K562 (cell line): Measurements from ENCODE around the gene ATP5PB. TPM values are rescaled to one million over a fixed set of nuclear protein-coding genes. Genes with fewer than 3 reads are reported as not detected.

Experiments used
- ATAC-seq: fragments of 200-7000 bp; cut with Tn5 transposase; 3 replicates; pipeline ENCODE4 v1.9.1; 2020; ENCODE audit warnings: moderate library complexity
- BruUV-seq: library from RNA; stranded (reverse); fragments of 400-500 nt; replicated peaks from 2 replicates; lab custom pipeline; 2021; lab: Mats Ljungman, UMichigan
- CTCF ChIA-PET: fragments of 300-600 bp; formaldehyde crosslinking; extraction: SDS; loops from one replicate; lab custom pipeline; 2021; ENCODE audit warnings: low intra/inter-chr PET ratio; lab: Yijun Ruan, JAX
- POLR2A ChIA-PET: fragments of 300-600, 350-650 bp; sonication (Branson Sonifier 250); formaldehyde crosslinking; extraction: SDS; loops from one replicate; lab custom pipeline; 2021; ENCODE audit warnings: antibody characterized with exemption, inconsistent platforms; lab: Yijun Ruan, JAX
- DNase-seq, 4 experiments: peaks; one replicate each; pipeline versions ENCODE4 v3.0.0 to v3.0.0-alpha.2; 2011 to 2018; ENCODE audit warnings: low spot score in 3 of 4, mixed read lengths in 3 of 4; ENCODE audit errors: extremely low read depth in 1 of 4
- FAIRE-seq: peaks from 2 replicates; lab custom pipeline; 2011; peaks lifted over from hg19 to GRCh38; lab: Jason Lieb, UNC
- H2AFZ ChIP-seq: 2 replicates; pipeline ENCODE4 v1.6.0; 2011; ENCODE audit warnings: low read depth, low read length, control low read depth, inconsistent platforms
- H3K27ac ChIP-seq: fragments of 200-600 bp; 3 replicates; pipeline ENCODE4 v1.8.0; 2011; ENCODE audit warnings: low read depth, mild to moderate bottlenecking, control low read depth, inconsistent platforms, low read length, moderate library complexity, mixed read lengths; ENCODE audit errors: extremely low read depth
- H3K27me3 ChIP-seq, 2 experiments: fragments of 300-600 bp in 1 of 2; 2 replicates in 1 of 2; 3 replicates in 1 of 2; pipeline versions ENCODE4 v1.6.0 to v1.8.0; 2011; ENCODE audit warnings: inconsistent platforms in 2 of 2, low read length in 2 of 2, mild to moderate bottlenecking in 1 of 2, mixed read lengths in 1 of 2, moderate library complexity in 1 of 2; ENCODE audit not compliant: control insufficient read depth in 2 of 2, insufficient read depth in 2 of 2
- H3K36me3 ChIP-seq: fragments of 300-600 bp; 3 replicates; pipeline ENCODE4 v1.8.0; 2011; ENCODE audit warnings: mild to moderate bottlenecking, low read length, inconsistent platforms; ENCODE audit not compliant: control insufficient read depth, insufficient read depth
- H3K4me1 ChIP-seq, 2 experiments: fragments of 200-600 bp in 1 of 2; replicated peaks in 1 of 2; 2 replicates in 1 of 2; 3 replicates in 1 of 2; pipeline versions ENCODE4 v1.5.1 to v1.8.0; 2011; ENCODE audit warnings: inconsistent platforms in 2 of 2, low read length in 2 of 2, mild to moderate bottlenecking in 1 of 2, mixed read lengths in 1 of 2, moderate library complexity in 1 of 2; ENCODE audit not compliant: control insufficient read depth in 2 of 2, insufficient read depth in 2 of 2
- H3K4me2 ChIP-seq: 2 replicates; pipeline ENCODE4 v1.6.1; 2011; ENCODE audit warnings: low read length, control low read depth, inconsistent platforms, mixed read lengths; ENCODE audit not compliant: insufficient read depth
- H3K4me3 ChIP-seq: fragments of 200-600 bp; sonication (generic), shearing (Covaris generic); 2 replicates; pipeline ENCODE4 v1.5.1; 2016; ENCODE audit warnings: control low read depth, inconsistent platforms
- H3K79me2 ChIP-seq: fragments of 200-600 bp; 3 replicates; pipeline ENCODE4 v1.8.0; 2011; ENCODE audit warnings: low read length, inconsistent platforms; ENCODE audit not compliant: control insufficient read depth, insufficient read depth
- H3K9ac ChIP-seq, 2 experiments: 2 replicates each; pipeline versions ENCODE4 v1.6.0 to v1.6.1; 2011; ENCODE audit warnings: low read depth in 2 of 2, low read length in 2 of 2, control low read depth in 1 of 2, inconsistent platforms in 1 of 2, mild to moderate bottlenecking in 1 of 2, mixed read lengths in 1 of 2; ENCODE audit not compliant: insufficient read depth in 1 of 2
- H3K9me1 ChIP-seq: one replicate; pipeline ENCODE4 v1.6.0; 2011; ENCODE audit warnings: inconsistent platforms, mild to moderate bottlenecking, low read length, moderate library complexity; ENCODE audit not compliant: control insufficient read depth, insufficient read depth
- H3K9me3 ChIP-seq: replicated peaks from 2 replicates; pipeline ENCODE4 v1.5.1; 2011; ENCODE audit warnings: low read depth, low read length, inconsistent platforms; ENCODE audit not compliant: control insufficient read depth, insufficient read depth
- H4K20me1 ChIP-seq: replicated peaks from 2 replicates; pipeline ENCODE4 v1.6.1; 2011; ENCODE audit warnings: low read length, inconsistent platforms, mixed read lengths; ENCODE audit not compliant: control insufficient read depth, insufficient read depth
- ERF ChIP-seq: fragments of 450-650 bp; formaldehyde crosslinking; IDR thresholded peaks from 2 replicates; pipeline ENCODE4 v1.4.0; 2020; ENCODE audit warnings: mild to moderate bottlenecking, mixed read lengths
- HDAC3 ChIP-seq: fragments of 450-650 bp; IDR thresholded peaks from 2 replicates; pipeline ENCODE4 v1.6.1; 2018; ENCODE audit warnings: borderline replicate concordance, mild to moderate bottlenecking, moderate library complexity; ENCODE audit not compliant: partially characterized antibody
- LCOR ChIP-seq: sonication (generic); formaldehyde crosslinking; IDR thresholded peaks from 2 replicates; pipeline ENCODE4 v1.8.0; 2022; ENCODE audit warnings: mild to moderate bottlenecking, missing genetic modification reagents
- LEF1 ChIP-seq: fragments of 450-650 bp; IDR thresholded peaks from 2 replicates; pipeline ENCODE4 v1.6.1; 2016; ENCODE audit warnings: mild to moderate bottlenecking
- MEF2A ChIP-seq: IDR thresholded peaks from 2 replicates; pipeline ENCODE4 v1.6.1; 2011; ENCODE audit warnings: low read depth, mild to moderate bottlenecking, low read length, moderate library complexity; ENCODE audit not compliant: control insufficient read depth
- POLR2B ChIP-seq: fragments of 450-650 bp; IDR thresholded peaks from 2 replicates; pipeline ENCODE4 v1.6.1; 2018; ENCODE audit warnings: low read depth; ENCODE audit not compliant: partially characterized antibody
- POLR2G ChIP-seq: fragments of 200-400 bp; formaldehyde crosslinking; IDR thresholded peaks from 2 replicates; pipeline ENCODE4 v1.6.1; 2017; ENCODE audit warnings: low read depth, mild to moderate bottlenecking, antibody characterized with exemption, low read length, moderate library complexity
- ZNF174 ChIP-seq: fragments of 250-450 bp; sonication (Bioruptor Pico); IDR thresholded peaks from 2 replicates; pipeline ENCODE4 v1.4.0; 2020; ENCODE audit warnings: mild to moderate bottlenecking
- ZNF354B ChIP-seq: fragments of 250-450 bp; sonication (Bioruptor Pico); IDR thresholded peaks from 2 replicates; pipeline ENCODE4 v1.4.0; 2020
- ZNF431 ChIP-seq: sonication (generic); formaldehyde crosslinking; IDR thresholded peaks from 2 replicates; pipeline ENCODE4 v1.8.0; 2022; ENCODE audit warnings: mild to moderate bottlenecking, missing genetic modification reagents
- in situ Hi-C: fragments of 300-500 bp; cut with MboI; formaldehyde crosslinking; loops from 4 replicates; pipeline ENCODE4 v1.15.0; 2018; ENCODE audit warnings: inconsistent platforms, mixed read lengths
- intact Hi-C: fragments of 100-400 bp; cut with micrococcal nuclease; formaldehyde crosslinking; loops from 2 replicates; pipeline ENCODE4 v1.14.2; 2022
- polyA plus RNA-seq, 8 experiments: library from polyadenylated mRNA; depleted of rRNA in 4 of 8; stranded (reverse) in 5 of 8; unstranded in 3 of 8; fragments of >200 nt; fragmentation: Nextera tagmentation in 2 of 8; fragmentation: Illumina TruSeq in 1 of 8; extraction: Ambion mirVana in 2 of 8; extraction: Trizol in 1 of 8; gene quantifications; 2 replicates each; pipeline versions ENCODE4 v1.2.1 to v1.2.3, GENCODE V29; 2011 to 2014; ENCODE audit warnings: inconsistent platforms in 1 of 8, missing spikeins in 1 of 8
- total RNA-seq, 7 experiments: library from RNA; depleted of rRNA in 6 of 7; stranded (reverse); fragments of >200 nt in 6 of 7; fragmentation: Illumina TruSeq in 2 of 7; extraction: Trizol in 2 of 7; gene quantifications; 2 replicates each; pipeline versions ENCODE4 v1.2.1 to v1.2.3, GENCODE V29; 2011 to 2021; ENCODE audit warnings: low replicate concordance in 1 of 7
- TF ChIP-seq, protein P1 (sequence below): fragments of 450-650 bp; IDR thresholded peaks from 2 replicates; pipeline ENCODE4 v1.6.1; 2016; ENCODE audit warnings: antibody characterized with exemption
- TF ChIP-seq, protein P2 (sequence below): fragments of 250-450 bp; sonication (Bioruptor Pico); IDR thresholded peaks from 2 replicates; pipeline ENCODE4 v1.4.0; 2020
- TF ChIP-seq, protein P3 (sequence below): sonication (generic); formaldehyde crosslinking; IDR thresholded peaks from 2 replicates; pipeline ENCODE4 v1.8.1; 2023; ENCODE audit warnings: missing genetic modification reagents, mild to moderate bottlenecking, borderline replicate concordance

The ATP5PB gene
- total and polyA plus RNA-seq, 9 of the 15 experiments (the other 6 are each of a cell fraction or from before 2014, with no cell fraction given) = 651 to 2,735 (median 1,061) TPM

DNA sequence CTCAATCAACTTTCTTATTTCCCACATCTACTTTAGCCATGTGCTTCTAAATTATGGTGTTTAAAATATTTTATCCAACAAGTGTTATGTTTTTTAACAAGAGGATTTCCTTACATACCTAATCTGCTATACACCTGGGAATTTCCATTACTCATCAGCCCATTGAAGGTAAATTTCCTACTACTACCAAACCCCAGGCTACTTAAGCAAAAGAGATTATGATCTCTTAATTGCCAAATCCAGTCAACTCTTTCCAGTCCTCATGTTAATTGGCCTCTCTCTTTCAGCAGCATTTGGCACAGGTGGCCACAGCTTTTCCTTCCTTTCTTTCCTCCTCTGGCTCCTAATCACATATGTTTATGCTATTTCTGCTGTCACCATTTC is 19.4 kb downstream of the ATP5PB start:
- no peaks in the 10 kb centered on the region for H3K9me3 ChIP-seq
- H3K27ac ChIP-seq = no peak overlapping the region
- FAIRE-seq (no peak), ATAC-seq (no peak), DNase-seq (no peak)
- H3K79me2 ChIP-seq = no peaks in the 10 kb centered on the region
- H3K9ac ChIP-seq = no peak overlapping the region
- H3K36me3 ChIP-seq = peaks cover 33% of the 10 kb centered on the region; the same call in 2 of the 3 replicates
- BruUV-seq = no TSS peak
- ChIA-PET POLR2A (interaction anchor here (0.7 to 1.5 kb wide), 4 partner anchors 8 to 152 kb away, joined by 3 to 5 read pairs (median 4); partner anchors contain the start of genes ATP5PB and WDR77), CTCF (no interaction called here)
- in situ Hi-C loops (no loop called here), intact Hi-C loops (no loop called here)
- peaks cover 6 to 18% of the 10 kb centered on the region in 2 experiments; a peak in 3 of 5 replicates for H3K4me1 ChIP-seq
- H2AFZ ChIP-seq = no peak overlapping the region
- no peaks in the 10 kb centered on the region for H3K9me1 ChIP-seq
- no peaks in the 10 kb centered on the region for H3K27me3 ChIP-seq
- H3K4me3 ChIP-seq = no peak overlapping the region
- no peaks in the 10 kb centered on the region for H4K20me1 ChIP-seq
- no peak overlapping the region for H3K4me2 ChIP-seq
- TF ChIP-seq, protein P1, sequence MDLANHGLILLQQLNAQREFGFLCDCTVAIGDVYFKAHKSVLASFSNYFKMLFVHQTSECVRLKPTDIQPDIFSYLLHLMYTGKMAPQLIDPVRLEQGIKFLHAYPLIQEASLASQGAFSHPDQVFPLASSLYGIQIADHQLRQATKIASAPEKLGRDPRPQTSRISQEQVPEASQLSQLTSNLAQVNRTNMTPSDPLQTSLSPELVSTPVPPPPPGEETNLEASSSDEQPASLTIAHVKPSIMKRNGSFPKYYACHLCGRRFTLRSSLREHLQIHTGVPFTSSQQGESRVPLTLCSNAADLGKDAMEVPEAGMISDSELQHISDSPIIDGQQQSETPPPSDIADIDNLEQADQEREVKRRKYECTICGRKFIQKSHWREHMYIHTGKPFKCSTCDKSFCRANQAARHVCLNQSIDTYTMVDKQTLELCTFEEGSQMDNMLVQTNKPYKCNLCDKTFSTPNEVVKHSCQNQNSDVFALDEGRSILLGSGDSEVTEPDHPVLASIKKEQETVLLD = no peak
- TF ChIP-seq, protein P2, sequence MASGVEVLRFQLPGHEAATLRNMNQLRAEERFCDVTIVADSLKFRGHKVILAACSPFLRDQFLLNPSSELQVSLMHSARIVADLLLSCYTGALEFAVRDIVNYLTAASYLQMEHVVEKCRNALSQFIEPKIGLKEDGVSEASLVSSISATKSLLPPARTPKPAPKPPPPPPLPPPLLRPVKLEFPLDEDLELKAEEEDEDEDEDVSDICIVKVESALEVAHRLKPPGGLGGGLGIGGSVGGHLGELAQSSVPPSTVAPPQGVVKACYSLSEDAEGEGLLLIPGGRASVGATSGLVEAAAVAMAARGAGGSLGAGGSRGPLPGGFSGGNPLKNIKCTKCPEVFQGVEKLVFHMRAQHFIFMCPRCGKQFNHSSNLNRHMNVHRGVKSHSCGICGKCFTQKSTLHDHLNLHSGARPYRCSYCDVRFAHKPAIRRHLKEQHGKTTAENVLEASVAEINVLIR (CRISPR knock-in tag) = no peak
- TF ChIP-seq, protein P3, sequence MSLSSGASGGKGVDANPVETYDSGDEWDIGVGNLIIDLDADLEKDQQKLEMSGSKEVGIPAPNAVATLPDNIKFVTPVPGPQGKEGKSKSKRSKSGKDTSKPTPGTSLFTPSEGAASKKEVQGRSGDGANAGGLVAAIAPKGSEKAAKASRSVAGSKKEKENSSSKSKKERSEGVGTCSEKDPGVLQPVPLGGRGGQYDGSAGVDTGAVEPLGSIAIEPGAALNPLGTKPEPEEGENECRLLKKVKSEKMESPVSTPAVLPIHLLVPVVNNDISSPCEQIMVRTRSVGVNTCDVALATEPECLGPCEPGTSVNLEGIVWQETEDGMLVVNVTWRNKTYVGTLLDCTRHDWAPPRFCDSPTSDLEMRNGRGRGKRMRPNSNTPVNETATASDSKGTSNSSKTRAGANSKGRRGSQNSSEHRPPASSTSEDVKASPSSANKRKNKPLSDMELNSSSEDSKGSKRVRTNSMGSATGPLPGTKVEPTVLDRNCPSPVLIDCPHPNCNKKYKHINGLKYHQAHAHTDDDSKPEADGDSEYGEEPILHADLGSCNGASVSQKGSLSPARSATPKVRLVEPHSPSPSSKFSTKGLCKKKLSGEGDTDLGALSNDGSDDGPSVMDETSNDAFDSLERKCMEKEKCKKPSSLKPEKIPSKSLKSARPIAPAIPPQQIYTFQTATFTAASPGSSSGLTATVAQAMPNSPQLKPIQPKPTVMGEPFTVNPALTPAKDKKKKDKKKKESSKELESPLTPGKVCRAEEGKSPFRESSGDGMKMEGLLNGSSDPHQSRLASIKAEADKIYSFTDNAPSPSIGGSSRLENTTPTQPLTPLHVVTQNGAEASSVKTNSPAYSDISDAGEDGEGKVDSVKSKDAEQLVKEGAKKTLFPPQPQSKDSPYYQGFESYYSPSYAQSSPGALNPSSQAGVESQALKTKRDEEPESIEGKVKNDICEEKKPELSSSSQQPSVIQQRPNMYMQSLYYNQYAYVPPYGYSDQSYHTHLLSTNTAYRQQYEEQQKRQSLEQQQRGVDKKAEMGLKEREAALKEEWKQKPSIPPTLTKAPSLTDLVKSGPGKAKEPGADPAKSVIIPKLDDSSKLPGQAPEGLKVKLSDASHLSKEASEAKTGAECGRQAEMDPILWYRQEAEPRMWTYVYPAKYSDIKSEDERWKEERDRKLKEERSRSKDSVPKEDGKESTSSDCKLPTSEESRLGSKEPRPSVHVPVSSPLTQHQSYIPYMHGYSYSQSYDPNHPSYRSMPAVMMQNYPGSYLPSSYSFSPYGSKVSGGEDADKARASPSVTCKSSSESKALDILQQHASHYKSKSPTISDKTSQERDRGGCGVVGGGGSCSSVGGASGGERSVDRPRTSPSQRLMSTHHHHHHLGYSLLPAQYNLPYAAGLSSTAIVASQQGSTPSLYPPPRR (CRISPR knock-in tag) = no peak
- no peak for TF ChIP-seq LEF1
- no peak for TF ChIP-seq POLR2B
- TF ChIP-seq LCOR (CRISPR knock-in tag) = no peak
- TF ChIP-seq HDAC3 = no peak
- TF ChIP-seq POLR2G = no peak
- no peak for TF ChIP-seq ZNF174 (CRISPR knock-in tag)
- no peak for TF ChIP-seq ZNF354B (CRISPR knock-in tag)
- TF ChIP-seq MEF2A = no peak
- no peak for TF ChIP-seq ZNF431 (CRISPR knock-in tag)
- no peak for TF ChIP-seq ERF (CRISPR knock-in tag)
